HL-60 (cell line): ENCODE measurements around the gene HPS1.

ENCODE experiments used
- DNase-seq, 2 experiments: peaks; one replicate each; pipeline ENCODE4 v3.0.0-alpha.2; 2010 to 2020; ENCODE audit warnings: low read depth in 1 of 2, low spot score in 1 of 2
- H3K27ac ChIP-seq: fragments of 250-450 bp; sonication (Bioruptor Pico); replicated peaks from 2 replicates; pipeline ENCODE4 v1.5.1; 2020; ENCODE audit warnings: mild to moderate bottlenecking, moderate library complexity
- H3K27me3 ChIP-seq: fragments of 250-450 bp; sonication (Bioruptor Pico); 2 replicates; pipeline ENCODE4 v1.5.1; 2021; ENCODE audit warnings: mild to moderate bottlenecking, moderate library complexity; ENCODE audit not compliant: insufficient read depth, poor library complexity, severe bottlenecking
- H3K4me3 ChIP-seq: replicated peaks from 2 replicates; pipeline ENCODE4 v1.5.1; 2011; ENCODE audit warnings: mild to moderate bottlenecking, control low read depth, low read length; ENCODE audit not compliant: insufficient read depth
- CTCF ChIP-seq: IDR thresholded peaks from one replicate; pipeline ENCODE4 v1.5.1; 2011; ENCODE audit warnings: low read length, control low read depth, inconsistent platforms; ENCODE audit not compliant: insufficient read depth
- GABPA ChIP-seq: IDR thresholded peaks from 2 replicates; pipeline ENCODE4 v1.6.1; 2012; ENCODE audit warnings: low read depth
- POLR2AphosphoS5 ChIP-seq: IDR thresholded peaks from 2 replicates; pipeline ENCODE4 v1.6.1; 2012; ENCODE audit warnings: low read depth
- REST ChIP-seq: IDR thresholded peaks from 2 replicates; pipeline ENCODE4 v1.6.1; 2012; ENCODE audit warnings: low read depth; ENCODE audit not compliant: insufficient replicate concordance
- SPI1 ChIP-seq: IDR thresholded peaks from 2 replicates; pipeline ENCODE4 v1.6.1; 2012; ENCODE audit warnings: low read depth, mild to moderate bottlenecking, borderline replicate concordance

HPS1 gene

GRCh38 chr10:98374217-98374985, 72.3 kb downstream of the HPS1 start:
- H3K4me3 ChIP-seq: no peak overlapping the region
- no peak overlapping the region for H3K27ac ChIP-seq
- no peak for TF ChIP-seq POLR2AphosphoS5
- no peak for TF ChIP-seq REST
- no peak for TF ChIP-seq CTCF
- TF ChIP-seq GABPA: no peak
- TF ChIP-seq SPI1: no peak
- no peak for DNase-seq
- H3K27me3 ChIP-seq: no peaks in the 10 kb centered on the region

- Histone ChIP-seq H3K27ac (no peak overlapping the region), H3K4me3 (no peak overlapping the region), H3K27me3 (no peaks in the 10 kb centered on the region)
- no peak for DNase-seq
- no peak for TF ChIP-seq GABPA
- no peak for TF ChIP-seq POLR2AphosphoS5
- no peak for TF ChIP-seq REST
Measured at GRCh38 chr10:98373260-98374040, 73.3 kb downstream of the HPS1 start.

GRCh38 chr10:98370831-98371820, 75.6 kb downstream of the HPS1 start:
- no peaks in the 10 kb centered on the region for H3K27me3 ChIP-seq
- no peak overlapping the region for H3K27ac ChIP-seq
- TF ChIP-seq CTCF (no peak), POLR2AphosphoS5 (no peak), GABPA (no peak), REST (no peak), SPI1 (no peak)
- H3K4me3 ChIP-seq: no peak overlapping the region
- DNase-seq: no peak
